ENCODE results near the gene KCNJ10. TPM values are rescaled to one million over a fixed set of nuclear protein-coding genes. Genes with fewer than 3 reads are reported as not detected.

Gene KCNJ10
- total and polyA plus RNA-seq, 2 of the 13 experiments (the other 11 are each of a cell fraction or from before 2014, with no cell fraction given), result 4.4 to 10.3 TPM

- TF ChIP-seq ZBTB40 (IDR thresholded peaks at IDR 0.05), result no peak
- no peak for TF ChIP-seq ZBTB40 (CRISPR knock-in tag; IDR thresholded peaks at IDR 0.05)
- TF ChIP-seq HINFP (CRISPR knock-in tag; IDR thresholded peaks at IDR 0.05; ENCODE audit: low read depth), result no peak
- no peak for TF ChIP-seq NR2F6 (IDR thresholded peaks at IDR 0.05)
- TF ChIP-seq NR2F6 (CRISPR knock-in tag; IDR thresholded peaks at IDR 0.05), result no peak
- peak; percentile 51; the same call in 1 of the 2 replicates for TF ChIP-seq RXRA (CRISPR knock-in tag; IDR thresholded peaks at IDR 0.05)
- TF ChIP-seq ZNF547 (CRISPR knock-in tag; IDR thresholded peaks at IDR 0.05), result no peak
- no peak for TF ChIP-seq ZSCAN12 (CRISPR knock-in tag; IDR thresholded peaks at IDR 0.05)
- TF ChIP-seq MIXL1 (CRISPR knock-in tag; IDR thresholded peaks at IDR 0.05), result 0 out of 2 replicates have a peak, but pooled peaks have one; percentile 14
- TF ChIP-seq SALL1 (CRISPR knock-in tag; IDR thresholded peaks at IDR 0.05), result peak; percentile 54
- TF ChIP-seq TBX2 (CRISPR knock-in tag; IDR thresholded peaks at IDR 0.05; ENCODE audit: borderline replicate concordance), result peak; percentile 41; the same call in 1 of the 2 replicates
- no peak for TF ChIP-seq ATRX (CRISPR knock-in tag; IDR thresholded peaks at IDR 0.05; ENCODE audit: borderline replicate concordance)
- no peak; the same call in 1 of the 2 replicates for TF ChIP-seq KDM5A (IDR thresholded peaks at IDR 0.05; ENCODE audit: borderline replicate concordance, low read length)
- 0 out of 4 replicates have a peak, but pooled peaks of 1 of the 2 experiments have one; percentile 17 for TF ChIP-seq HMGXB4 (CRISPR knock-in tag; IDR thresholded peaks at IDR 0.05; ENCODE audit: borderline replicate concordance in 1 of 2, low read depth in 1 of 2)
- TF ChIP-seq ZBTB7B (CRISPR knock-in tag; IDR thresholded peaks at IDR 0.05), result peak; percentile 60; the same call in 1 of the 2 replicates
- no peak for TF ChIP-seq CERS6 (CRISPR knock-in tag; IDR thresholded peaks at IDR 0.05)
- no peak for TF ChIP-seq TEAD2 (CRISPR knock-in tag; IDR thresholded peaks at IDR 0.05)
Measured at GRCh38 chr1:160098852-160099561, 29.0 kb upstream of the KCNJ10 start (continued).

Data from HepG2 (cell line).